IPS DF 6.9 (cell line): ENCODE results near the gene NRXN3.

Experiments
- DNase-seq: peaks from one replicate; pipeline ENCODE4 v3.0.0-alpha.2; 2013; ENCODE audit warnings: low read depth, low spot score
- H3K27ac ChIP-seq: one replicate; pipeline ENCODE4 v1.5.1; 2013; ENCODE audit warnings: low read length, control low read depth
- H3K27me3 ChIP-seq: 2 replicates; pipeline ENCODE4 v1.6.1; 2013; ENCODE audit warnings: mild to moderate bottlenecking, low read length; ENCODE audit not compliant: control insufficient read depth, insufficient read depth
- H3K36me3 ChIP-seq: 2 replicates; pipeline ENCODE4 v1.6.1; 2013; ENCODE audit warnings: low read length; ENCODE audit not compliant: control insufficient read depth, insufficient read depth
- H3K4me1 ChIP-seq: 2 replicates; pipeline ENCODE4 v1.6.1; 2013; ENCODE audit warnings: low read length; ENCODE audit not compliant: control insufficient read depth, insufficient read depth
- H3K4me3 ChIP-seq: 2 replicates; pipeline ENCODE4 v1.5.1; 2013; ENCODE audit warnings: mild to moderate bottlenecking, low read length
- H3K9me3 ChIP-seq: 2 replicates; pipeline ENCODE4 v1.6.1; 2013; ENCODE audit warnings: low read length, inconsistent platforms; ENCODE audit not compliant: control insufficient read depth, insufficient read depth
- WGBS: extraction: QIAGEN DNeasy Blood & Tissue Kit; methylation state at CpG from one replicate; pipeline ENCODE4 v1.1.7; 2013; ENCODE audit warnings: mixed read lengths, missing lambda C conversion rate; ENCODE audit not compliant: insufficient read length, insufficient coverage; 5-methylcytosine and 5-hydroxymethylcytosine counted together

Gene NRXN3

GRCh38 chr14:79862045-79862444, 1691.9 kb downstream of the NRXN3 start:
- Histone ChIP-seq H3K4me1 (no peaks in the 10 kb centered on the region), H3K27me3 (no peaks in the 10 kb centered on the region), H3K4me3 (no peak overlapping the region), H3K27ac (no peak overlapping the region), H3K9me3 (no peaks in the 10 kb centered on the region), H3K36me3 (no peaks in the 10 kb centered on the region)
- no CpG with 5 or more reads among the region's 12 CpGs for WGBS
- DNase-seq: no peak

GRCh38 chr14:79871136-79871535, 1701.0 kb downstream of the NRXN3 start:
- Histone ChIP-seq H3K36me3 (no peaks in the 10 kb centered on the region), H3K27me3 (no peaks in the 10 kb centered on the region), H3K4me3 (no peak overlapping the region), H3K27ac (no peak overlapping the region), H3K4me1 (no peaks in the 10 kb centered on the region), H3K9me3 (no peaks in the 10 kb centered on the region)
- WGBS: no CpG with 5 or more reads among the region's 1 CpG
- no peak for DNase-seq

GRCh38 chr14:79878229-79878628, 1708.1 kb downstream of the NRXN3 start:
- Histone ChIP-seq H3K27ac (no peak overlapping the region), H3K4me1 (no peaks in the 10 kb centered on the region), H3K9me3 (no peaks in the 10 kb centered on the region), H3K4me3 (no peak overlapping the region), H3K27me3 (no peaks in the 10 kb centered on the region), H3K36me3 (no peaks in the 10 kb centered on the region)
- DNase-seq: no peak

GRCh38 chr14:79878785-79879184, 1708.6 kb downstream of the NRXN3 start:
- no CpG with 5 or more reads among the region's 2 CpGs for WGBS
- Histone ChIP-seq H3K4me1 (no peaks in the 10 kb centered on the region), H3K4me3 (no peak overlapping the region), H3K27me3 (no peaks in the 10 kb centered on the region), H3K27ac (no peak overlapping the region), H3K9me3 (no peaks in the 10 kb centered on the region), H3K36me3 (no peaks in the 10 kb centered on the region)
- DNase-seq: no peak

- H3K4me3 ChIP-seq: no peak overlapping the region
- H3K9me3 ChIP-seq: no peaks in the 10 kb centered on the region
- no CpG with 5 or more reads among the region's 4 CpGs for WGBS
- no peaks in the 10 kb centered on the region for H3K27me3 ChIP-seq
- H3K4me1 ChIP-seq: no peaks in the 10 kb centered on the region
- H3K36me3 ChIP-seq: no peaks in the 10 kb centered on the region
- no peak for DNase-seq
- H3K27ac ChIP-seq: no peak overlapping the region
Observed at GRCh38 chr14:79881299-79881698, 1711.1 kb downstream of the NRXN3 start.

GRCh38 chr14:79890527-79890926, 1720.4 kb downstream of the NRXN3 start:
- Histone ChIP-seq H3K4me3 (no peak overlapping the region), H3K36me3 (no peaks in the 10 kb centered on the region), H3K27ac (no peak overlapping the region), H3K9me3 (no peaks in the 10 kb centered on the region), H3K4me1 (no peaks in the 10 kb centered on the region), H3K27me3 (no peaks in the 10 kb centered on the region)
- no CpG with 5 or more reads among the region's 4 CpGs for WGBS
- no peak for DNase-seq

- WGBS: no CpG with 5 or more reads among the region's 1 CpG
- no peaks in the 10 kb centered on the region for H3K27me3 ChIP-seq
- no peak for DNase-seq
- no peaks in the 10 kb centered on the region for H3K36me3 ChIP-seq
- no peak overlapping the region for H3K4me3 ChIP-seq
- no peak overlapping the region for H3K27ac ChIP-seq
- H3K4me1 ChIP-seq: no peaks in the 10 kb centered on the region
- H3K9me3 ChIP-seq: no peaks in the 10 kb centered on the region
Observed at GRCh38 chr14:79896009-79896408, 1725.8 kb downstream of the NRXN3 start.

GRCh38 chr14:79899610-79900009, 1729.4 kb downstream of the NRXN3 start:
- WGBS: no CpG with 5 or more reads among the region's 3 CpGs
- H3K27ac ChIP-seq: no peak overlapping the region
- DNase-seq: no peak
- H3K4me3 ChIP-seq: no peak overlapping the region
- H3K4me1 ChIP-seq: no peaks in the 10 kb centered on the region
- H3K27me3 ChIP-seq: no peaks in the 10 kb centered on the region
- H3K9me3 ChIP-seq: no peaks in the 10 kb centered on the region
- no peaks in the 10 kb centered on the region for H3K36me3 ChIP-seq

- no peaks in the 10 kb centered on the region for H3K4me1 ChIP-seq
- H3K4me3 ChIP-seq: no peak overlapping the region
- H3K36me3 ChIP-seq: no peaks in the 10 kb centered on the region
- H3K27me3 ChIP-seq: no peaks in the 10 kb centered on the region
- no peak overlapping the region for H3K27ac ChIP-seq
- DNase-seq: no peak
- H3K9me3 ChIP-seq: no peaks in the 10 kb centered on the region
- no CpG with 5 or more reads among the region's 1 CpG for WGBS
Observed at GRCh38 chr14:79904497-79904896, 1734.3 kb downstream of the NRXN3 start.

- H3K27me3 ChIP-seq: no peaks in the 10 kb centered on the region
- no peaks in the 10 kb centered on the region for H3K4me1 ChIP-seq
- no peak for DNase-seq
- no CpG with 5 or more reads among the region's 1 CpG for WGBS
- H3K36me3 ChIP-seq: no peaks in the 10 kb centered on the region
- H3K9me3 ChIP-seq: no peaks in the 10 kb centered on the region
- H3K27ac ChIP-seq: no peak overlapping the region
- no peak overlapping the region for H3K4me3 ChIP-seq
Observed at GRCh38 chr14:79906994-79907393, 1736.8 kb downstream of the NRXN3 start.

- no peak for DNase-seq
- no peak overlapping the region for H3K4me3 ChIP-seq
- WGBS: no CpG with 5 or more reads among the region's 2 CpGs
Observed at GRCh38 chr14:79910086-79910485, 1739.9 kb downstream of the NRXN3 start.

More at GRCh38 chr14:79910086-79910485, 1739.9 kb downstream of the NRXN3 start:
- H3K27ac ChIP-seq: no peak overlapping the region
- H3K36me3 ChIP-seq: no peaks in the 10 kb centered on the region
- H3K9me3 ChIP-seq: no peaks in the 10 kb centered on the region
- no peaks in the 10 kb centered on the region for H3K27me3 ChIP-seq
- H3K4me1 ChIP-seq: no peaks in the 10 kb centered on the region
